Smooth muscle cell (in vitro differentiated cells): Measurements from ENCODE around the gene STRIT1. TPM values are rescaled to one million over a fixed set of nuclear protein-coding genes. Genes with fewer than 3 reads are reported as not detected.
"Not testable (repeated sequence)": the region's sequence is repeated elsewhere in the genome, so short reads cannot be mapped to it uniquely, and the experiment has no call there.

ENCODE experiments used
- DNase-seq: peaks from one replicate; lab custom pipeline; 2025; ENCODE audit not compliant: unreplicated experiment; lab: John Stamatoyannopoulos, UW
- H2AFZ ChIP-seq: fragments of 200-600 bp; sonication (generic); 2 replicates; pipeline ENCODE4 v1.6.0; 2016; ENCODE audit warnings: antibody characterized with exemption, low read depth, mild to moderate bottlenecking
- H3F3A ChIP-seq: fragments of 200-600 bp; sonication (generic); 2 replicates; pipeline ENCODE4 v1.6.0; 2017; ENCODE audit warnings: antibody characterized with exemption, low read depth
- H3K27ac ChIP-seq: fragments of 200-600 bp; sonication (generic); 2 replicates; pipeline ENCODE4 v1.5.1; 2016; ENCODE audit warnings: low read depth, mild to moderate bottlenecking
- H3K27me3 ChIP-seq: fragments of 200-600 bp; sonication (generic); 2 replicates; pipeline ENCODE4 v1.6.1; 2016; ENCODE audit warnings: low read depth, mild to moderate bottlenecking
- H3K36me3 ChIP-seq: fragments of 200-600 bp; sonication (generic); 2 replicates; pipeline ENCODE4 v1.5.1; 2016; ENCODE audit warnings: low read depth
- H3K4me1 ChIP-seq: fragments of 200-600 bp; sonication (generic); 2 replicates; pipeline ENCODE4 v1.5.1; 2016; ENCODE audit warnings: low read depth
- H3K4me2 ChIP-seq: fragments of 200-600 bp; sonication (generic); 2 replicates; pipeline ENCODE4 v1.6.0; 2016; ENCODE audit warnings: mild to moderate bottlenecking
- H3K4me3 ChIP-seq: fragments of 200-600 bp; sonication (generic); 2 replicates; pipeline ENCODE4 v1.5.1; 2016; ENCODE audit warnings: mild to moderate bottlenecking
- H3K79me2 ChIP-seq: fragments of 200-600 bp; sonication (generic); 2 replicates; pipeline ENCODE4 v1.6.0; 2016; ENCODE audit warnings: low read depth, mild to moderate bottlenecking
- H3K9ac ChIP-seq: fragments of 200-600 bp; sonication (generic); 2 replicates; pipeline ENCODE4 v1.6.0; 2016; ENCODE audit warnings: low read depth
- H3K9me3 ChIP-seq: fragments of 200-600 bp; sonication (generic); replicated peaks from 2 replicates; pipeline ENCODE4 v1.5.1; 2016; ENCODE audit warnings: low read depth
- H4K20me1 ChIP-seq: fragments of 200-600 bp; sonication (generic); 2 replicates; pipeline ENCODE4 v1.6.0; 2016; ENCODE audit warnings: low read depth
- CTCF ChIP-seq: fragments of 200-600 bp; sonication (generic); IDR thresholded peaks from 2 replicates; pipeline ENCODE4 v1.5.1; 2017; ENCODE audit warnings: borderline replicate concordance, mild to moderate bottlenecking, antibody characterized with exemption; ENCODE audit not compliant: insufficient read depth, poor library complexity, severe bottlenecking
- WGBS: methylation state at CpG from one replicate; pipeline ENCODE4 v1.1.7; 2016; ENCODE audit warnings: low lambda C conversion rate; 5-methylcytosine and 5-hydroxymethylcytosine counted together
- polyA plus RNA-seq: library from polyadenylated mRNA; unstranded; fragments of >200 nt; fragmentation: Nextera tagmentation; extraction: Ambion mirVana; gene quantifications from 2 replicates; pipeline ENCODE4 v1.2.1, GENCODE V29; 2016
- total RNA-seq: library from RNA; depleted of rRNA; stranded (reverse); fragments of >200 nt; gene quantifications from 2 replicates; pipeline ENCODE4 v1.2.3, GENCODE V29; 2014

Gene STRIT1
- total and polyA plus RNA-seq, 2 experiments from 2014 or later, result not detected

GRCh38 chr3:155282385-155283091, 10.9 kb downstream of the STRIT1 start:
- no peaks in the 10 kb centered on the region for H3K4me1 ChIP-seq
- H3K36me3 ChIP-seq, result no peaks in the 10 kb centered on the region
- no peak overlapping the region for H3K4me3 ChIP-seq
- peak overlapping the region; percentile 2 for H2AFZ ChIP-seq
- no peaks in the 10 kb centered on the region for H3K9me3 ChIP-seq
- H3F3A ChIP-seq, result no peaks in the 10 kb centered on the region
- WGBS, result 81% methylated on average over 6 of the region's 6 CpGs
- H3K4me2 ChIP-seq, result no peak overlapping the region
- TF ChIP-seq CTCF, result no peak
- H3K27me3 ChIP-seq, result no peaks in the 10 kb centered on the region
- DNase-seq, result no peak
- no peaks in the 10 kb centered on the region for H3K79me2 ChIP-seq
- no peak overlapping the region for H3K9ac ChIP-seq
- peak overlapping the region; percentile 66 for H3K27ac ChIP-seq
- H4K20me1 ChIP-seq, result no peaks in the 10 kb centered on the region

- H3K4me2 ChIP-seq, result no peak overlapping the region
- no peaks in the 10 kb centered on the region for H4K20me1 ChIP-seq
- H3K27ac ChIP-seq, result no peak overlapping the region
- no peaks in the 10 kb centered on the region for H3K4me1 ChIP-seq
- H3K9me3 ChIP-seq, result no peaks in the 10 kb centered on the region
- no peaks in the 10 kb centered on the region for H3F3A ChIP-seq
- DNase-seq, result no peak
- H3K4me3 ChIP-seq, result no peak overlapping the region
- H3K27me3 ChIP-seq, result no peaks in the 10 kb centered on the region
- no peaks in the 10 kb centered on the region for H3K79me2 ChIP-seq
- no peak for TF ChIP-seq CTCF
- no peak overlapping the region for H3K9ac ChIP-seq
- no peaks in the 10 kb centered on the region for H3K36me3 ChIP-seq
- WGBS, result 70% methylated on average over 2 of the region's 2 CpGs
- H2AFZ ChIP-seq, result no peak overlapping the region
These were observed 11.6 kb downstream of the STRIT1 start for GRCh38 chr3:155281912-155282311.

GRCh38 chr3:155276089-155276488, 17.4 kb downstream of the STRIT1 start:
- H3K4me1 ChIP-seq, H3K27ac ChIP-seq, H3K36me3 ChIP-seq, H3K27me3 ChIP-seq, H3K4me3 ChIP-seq, H3F3A ChIP-seq, DNase-seq, H3K9ac ChIP-seq, H3K9me3 ChIP-seq, H3K4me2 ChIP-seq, H3K79me2 ChIP-seq, H2AFZ ChIP-seq, H4K20me1 ChIP-seq: not testable (repeated sequence)
- 80% methylated on average over 6 of the region's 6 CpGs for WGBS

GRCh38 chr3:155275159-155275754, 18.2 kb downstream of the STRIT1 start:
- H3K27me3 ChIP-seq, H3K4me3 ChIP-seq, H3K27ac ChIP-seq, DNase-seq, H4K20me1 ChIP-seq, H3K4me1 ChIP-seq, H3K9me3 ChIP-seq, H3K9ac ChIP-seq, H3K36me3 ChIP-seq, H3K79me2 ChIP-seq, H3F3A ChIP-seq, H3K4me2 ChIP-seq, H2AFZ ChIP-seq: not testable (repeated sequence)
- WGBS, result 63% methylated on average over 6 of the region's 6 CpGs

GRCh38 chr3:155274435-155274834, 19.0 kb downstream of the STRIT1 start:
- DNase-seq, H3K79me2 ChIP-seq, H4K20me1 ChIP-seq, H3K27ac ChIP-seq, H3K4me3 ChIP-seq, H3K27me3 ChIP-seq, H3K4me1 ChIP-seq, H3K36me3 ChIP-seq, H3F3A ChIP-seq, H3K9ac ChIP-seq, H2AFZ ChIP-seq, H3K9me3 ChIP-seq, H3K4me2 ChIP-seq: not testable (repeated sequence)
- 91% methylated on average over 4 of the region's 4 CpGs for WGBS
